ENCODE results near the gene CTRB1. TPM values are rescaled to one million over a fixed set of nuclear protein-coding genes. Genes with fewer than 3 reads are reported as not detected.
A peak's percentile ranks its signal among the peaks of the same experiment; 100 is the strongest.

The CTRB1 gene
- total and polyA plus RNA-seq, 2 of the 13 experiments (the other 11 are each of a cell fraction or from before 2014, with no cell fraction given), result not detected

GRCh38 chr16:75244844-75245758 lies 26.3 kb downstream of the CTRB1 start (continued):
- TF ChIP-seq SUZ12 (IDR thresholded peaks at IDR 0.05; ENCODE audit: low read depth, low read length), result no peak
- TF ChIP-seq KMT2B (CRISPR knock-in tag; IDR thresholded peaks at IDR 0.05), result peak; percentile 42; the same call in 1 of the 2 replicates
- 0 out of 2 replicates have a peak, but pooled peaks have one; percentile 26 for TF ChIP-seq GMEB2 (CRISPR knock-in tag; IDR thresholded peaks at IDR 0.05; ENCODE audit: low read depth)
- TF ChIP-seq CSRNP1 (CRISPR knock-in tag; IDR thresholded peaks at IDR 0.05), result peak; percentile 48; the same call in 1 of the 2 replicates
- TF ChIP-seq NFIB (CRISPR knock-in tag; IDR thresholded peaks at IDR 0.05; ENCODE audit: borderline replicate concordance), result no peak
- no peak for TF ChIP-seq TEAD2 (CRISPR knock-in tag; IDR thresholded peaks at IDR 0.05)
- TF ChIP-seq SIX4 (CRISPR knock-in tag; IDR thresholded peaks at IDR 0.05), result peak; percentile 73
- no peak; the same call in 1 of the 2 replicates for TF ChIP-seq IRF1 (CRISPR knock-in tag; IDR thresholded peaks at IDR 0.05; ENCODE audit: low read depth)
- no peak for TF ChIP-seq ZNF891 (CRISPR knock-in tag; IDR thresholded peaks at IDR 0.05)
- peak; percentile 18; the same call in 1 of the 2 replicates for TF ChIP-seq U2AF2 (IDR thresholded peaks at IDR 0.05; ENCODE audit: low read depth, low read length)
- 0 out of 2 replicates have a peak, but pooled peaks have one; percentile 4 for TF ChIP-seq E2F1 (CRISPR knock-in tag; IDR thresholded peaks at IDR 0.05)
- TF ChIP-seq ZNF251 (CRISPR knock-in tag; IDR thresholded peaks at IDR 0.05), result no peak
- peak; percentile 65 for TF ChIP-seq TFDP1 (CRISPR knock-in tag; IDR thresholded peaks at IDR 0.05; ENCODE audit: borderline replicate concordance)
- no peak for TF ChIP-seq ZFP62 (CRISPR knock-in tag; IDR thresholded peaks at IDR 0.05)
- peak; percentile 94; the same call in 1 of the 2 replicates for TF ChIP-seq ZMAT3 (CRISPR knock-in tag; conservative IDR thresholded peaks at IDR 0.05)
- peak; percentile 74; the same call in 1 of the 2 replicates for TF ChIP-seq ZNF337 (CRISPR knock-in tag; IDR thresholded peaks at IDR 0.05; ENCODE audit: borderline replicate concordance, low read depth)
- TF ChIP-seq ERF (CRISPR knock-in tag; IDR thresholded peaks at IDR 0.05), result peak; percentile 99
- TF ChIP-seq JUN (CRISPR knock-in tag; IDR thresholded peaks at IDR 0.05), result peak; percentile 99
- peak; percentile 75 to 89 for TF ChIP-seq HMGXB4 (CRISPR knock-in tag; IDR thresholded peaks at IDR 0.05; ENCODE audit: borderline replicate concordance in 1 of 2, low read depth in 1 of 2)
- peak; percentile 90 for TF ChIP-seq ZEB1 (IDR thresholded peaks at IDR 0.05; ENCODE audit: insufficient replicate concordance, low read depth)
